OCI-LY1 (cell line): ENCODE measurements around the gene BLID.

ENCODE experiments used
- CTCF ChIP-seq: fragments of 200-600 bp; sonication (generic), shearing (Covaris generic); IDR thresholded peaks from 2 replicates; pipeline ENCODE4 v1.5.1; 2017; ENCODE audit warnings: mild to moderate bottlenecking, antibody characterized with exemption, low read length, moderate library complexity, mixed read lengths
- EZH2 ChIP-seq: fragments of 200-600 bp; sonication (generic), shearing (Covaris generic); IDR thresholded peaks from 2 replicates; pipeline ENCODE4 v1.8.0; 2017; ENCODE audit warnings: borderline replicate concordance, mixed run types, mild to moderate bottlenecking, antibody characterized with exemption, low read length, moderate library complexity, mixed read lengths

- TF ChIP-seq CTCF (no peak), EZH2 (no peak)
These were observed 17.6 kb downstream of the BLID start for GRCh38 chr11:122098261-122098980.
